GM23248 (cell line): ENCODE data around the gene NINL. TPM values are rescaled to one million over a fixed set of nuclear protein-coding genes. Genes with fewer than 3 reads are reported as not detected.

Experiments
- DNase-seq: peaks from one replicate; pipeline ENCODE4 v3.0.0-alpha.2; 2015
- H2AFZ ChIP-seq: fragments of 200-600 bp; sonication (generic); 2 replicates; pipeline ENCODE4 v1.6.1; 2016; ENCODE audit warnings: antibody characterized with exemption
- H3F3A ChIP-seq: fragments of 200-600 bp; sonication (generic); 2 replicates; pipeline ENCODE4 v1.6.1; 2016; ENCODE audit warnings: mild to moderate bottlenecking, antibody characterized with exemption, mixed run types; ENCODE audit not compliant: insufficient read depth
- H3K27ac ChIP-seq: fragments of 200-600 bp; sonication (generic); 2 replicates; pipeline ENCODE4 v1.5.1; 2016; ENCODE audit warnings: mild to moderate bottlenecking
- H3K27me3 ChIP-seq: fragments of 200-600 bp; sonication (generic); replicated peaks from 2 replicates; pipeline ENCODE4 v1.6.1; 2016; ENCODE audit warnings: mild to moderate bottlenecking; ENCODE audit not compliant: insufficient read depth
- H3K36me3 ChIP-seq: fragments of 200-600 bp; sonication (generic); 2 replicates; pipeline ENCODE4 v1.6.1; 2016; ENCODE audit warnings: low read depth, mild to moderate bottlenecking
- H3K4me1 ChIP-seq: fragments of 200-600 bp; sonication (generic); 2 replicates; pipeline ENCODE4 v1.6.1; 2016; ENCODE audit warnings: mild to moderate bottlenecking; ENCODE audit not compliant: insufficient read depth
- H3K4me2 ChIP-seq: fragments of 200-600 bp; sonication (generic); one replicate; pipeline ENCODE4 v1.6.1; 2016; ENCODE audit warnings: mild to moderate bottlenecking; ENCODE audit not compliant: unreplicated experiment
- H3K4me3 ChIP-seq: fragments of 200-600 bp; sonication (generic); 2 replicates; pipeline ENCODE4 v1.5.1; 2016; ENCODE audit warnings: mild to moderate bottlenecking
- H3K79me2 ChIP-seq: fragments of 200-600 bp; sonication (generic); 2 replicates; pipeline ENCODE4 v1.6.1; 2016; ENCODE audit warnings: mild to moderate bottlenecking; ENCODE audit not compliant: insufficient read depth
- H3K9ac ChIP-seq: fragments of 200-600 bp; sonication (generic); 2 replicates; pipeline ENCODE4 v1.6.1; 2016; ENCODE audit warnings: mild to moderate bottlenecking
- H3K9me2 ChIP-seq: fragments of 200-600 bp; sonication (generic); 2 replicates; pipeline ENCODE4 v1.6.1; 2016; ENCODE audit warnings: mixed run types, mild to moderate bottlenecking, moderate library complexity; ENCODE audit not compliant: insufficient read depth
- H3K9me3 ChIP-seq: fragments of 200-600 bp; sonication (generic); one replicate; pipeline ENCODE4 v1.6.1; 2017; ENCODE audit warnings: low read depth
- H4K20me1 ChIP-seq: fragments of 200-600 bp; sonication (generic); 2 replicates; pipeline ENCODE4 v1.6.0; 2016; ENCODE audit not compliant: insufficient read depth
- EZH2 ChIP-seq: fragments of 200-600 bp; sonication (generic); IDR thresholded peaks from 2 replicates; pipeline ENCODE4 v1.6.1; 2018; ENCODE audit warnings: antibody characterized with exemption, mild to moderate bottlenecking; ENCODE audit not compliant: insufficient read depth, poor library complexity, severe bottlenecking
- EZH2phosphoT487 ChIP-seq: fragments of 200-600 bp; sonication (generic); IDR thresholded peaks from 2 replicates; pipeline ENCODE4 v1.6.1; 2018; ENCODE audit warnings: antibody characterized with exemption, moderate library complexity, mild to moderate bottlenecking, low read depth; ENCODE audit not compliant: insufficient read depth
- WGBS, 2 experiments: methylation state at CpG; one replicate each; pipeline ENCODE4 v1.1.6; 2015 to 2017; ENCODE audit warnings: low lambda C conversion rate in 2 of 2, low coverage in 1 of 2; ENCODE audit errors: missing lambda C conversion rate in 2 of 2; 5-methylcytosine and 5-hydroxymethylcytosine counted together
- in situ Hi-C: fragments of 300-500 bp; cut with MboI; formaldehyde crosslinking; loops from 2 replicates; pipeline ENCODE4 v1.15.0; 2020
- polyA plus RNA-seq: library from polyadenylated mRNA; unstranded; fragments of >200 nt; fragmentation: Nextera tagmentation; extraction: Ambion mirVana; gene quantifications from 2 replicates; pipeline ENCODE4 v1.2.1, GENCODE V29; 2016
- total RNA-seq: library from RNA; depleted of rRNA; stranded (reverse); fragments of >200 nt; shearing (Covaris generic); gene quantifications from 2 replicates; pipeline ENCODE4 v1.2.3, GENCODE V29; 2014

NINL gene
- total and polyA plus RNA-seq, 2 experiments from 2014 or later: 1.9 to 3.4 TPM

GRCh38 chr20:25497586-25498279, 87.6 kb downstream of the NINL start:
- no peaks in the 10 kb centered on the region for H3K9me2 ChIP-seq
- no peaks in the 10 kb centered on the region for H3K79me2 ChIP-seq
- no peak overlapping the region for H3K4me2 ChIP-seq
- H3K9me3 ChIP-seq: no peaks in the 10 kb centered on the region
- no peak overlapping the region for H3K4me3 ChIP-seq
- 92% methylated on average over 22 of the region's 22 CpGs for WGBS, 2 experiments
- no peak for DNase-seq
- no peak overlapping the region for H3K9ac ChIP-seq
- H4K20me1 ChIP-seq: no peaks in the 10 kb centered on the region
- H3K36me3 ChIP-seq: no peaks in the 10 kb centered on the region; the same call in 1 of the 2 replicates
- no peak overlapping the region for H3K27ac ChIP-seq
- no peak overlapping the region for H2AFZ ChIP-seq
- no peaks in the 10 kb centered on the region for H3F3A ChIP-seq
- no peaks in the 10 kb centered on the region for H3K27me3 ChIP-seq
- H3K4me1 ChIP-seq: no peaks in the 10 kb centered on the region
- TF ChIP-seq EZH2phosphoT487 (no peak), EZH2 (no peak)
- in situ Hi-C loops: no loop called here

GRCh38 chr20:25496968-25497401, 88.3 kb downstream of the NINL start:
- DNase-seq: no peak
- Histone ChIP-seq H3K27me3 (no peaks in the 10 kb centered on the region), H2AFZ (no peak overlapping the region), H3K79me2 (no peaks in the 10 kb centered on the region), H3K4me2 (no peak overlapping the region), H3K36me3 (no peaks in the 10 kb centered on the region), H3K27ac (no peak overlapping the region), H4K20me1 (no peaks in the 10 kb centered on the region), H3K4me3 (no peak overlapping the region), H3K9me2 (no peaks in the 10 kb centered on the region), H3K9ac (no peak overlapping the region), H3K9me3 (no peaks in the 10 kb centered on the region), H3K4me1 (no peaks in the 10 kb centered on the region), H3F3A (no peaks in the 10 kb centered on the region)
- in situ Hi-C loops: no loop called here
- no peak for TF ChIP-seq EZH2phosphoT487
- no peak for TF ChIP-seq EZH2
- WGBS, 2 experiments: 76 to 80% methylated on average over 8 to 9 of the region's 9 CpGs

- no peak overlapping the region for H3K27ac ChIP-seq
- 95 to 98% methylated on average over 14 of the region's 14 CpGs for WGBS, 2 experiments
Observed at GRCh38 chr20:25496165-25496967, 89.0 kb downstream of the NINL start.

GRCh38 chr20:25495189-25495824, 90.0 kb downstream of the NINL start:
- no peak overlapping the region for H3K4me2 ChIP-seq
- no peak overlapping the region for H3K4me3 ChIP-seq
- TF ChIP-seq EZH2 (no peak), EZH2phosphoT487 (no peak)
- no peaks in the 10 kb centered on the region for H3K27me3 ChIP-seq
- H3K27ac ChIP-seq: no peak overlapping the region
- no peaks in the 10 kb centered on the region for H4K20me1 ChIP-seq
- WGBS, 2 experiments: 83 to 84% methylated on average over 18 of the region's 18 CpGs
- no peaks in the 10 kb centered on the region for H3K9me3 ChIP-seq
- H3K79me2 ChIP-seq: no peaks in the 10 kb centered on the region
- DNase-seq: no peak
- in situ Hi-C loops: no loop called here
- H2AFZ ChIP-seq: no peak overlapping the region
- no peaks in the 10 kb centered on the region for H3K9me2 ChIP-seq
- H3F3A ChIP-seq: no peaks in the 10 kb centered on the region
- no peaks in the 10 kb centered on the region for H3K36me3 ChIP-seq
- no peak overlapping the region for H3K9ac ChIP-seq
- H3K4me1 ChIP-seq: no peaks in the 10 kb centered on the region

More at GRCh38 chr20:25496165-25496967, 89.0 kb downstream of the NINL start:
- no peaks in the 10 kb centered on the region for H3K9me3 ChIP-seq
- no peaks in the 10 kb centered on the region for H3K4me1 ChIP-seq
- no peak overlapping the region for H3K4me3 ChIP-seq
- no peaks in the 10 kb centered on the region for H3K36me3 ChIP-seq
- no peaks in the 10 kb centered on the region for H4K20me1 ChIP-seq
- H3K9me2 ChIP-seq: no peaks in the 10 kb centered on the region
- H3K27me3 ChIP-seq: no peaks in the 10 kb centered on the region
- DNase-seq: no peak
- H3K79me2 ChIP-seq: no peaks in the 10 kb centered on the region
- in situ Hi-C loops: no loop called here
- no peak overlapping the region for H3K4me2 ChIP-seq
- no peak overlapping the region for H3K9ac ChIP-seq
- H2AFZ ChIP-seq: no peak overlapping the region
- TF ChIP-seq EZH2: no peak
- TF ChIP-seq EZH2phosphoT487: no peak
- H3F3A ChIP-seq: no peaks in the 10 kb centered on the region
